ENCODE results near the gene STON2.
A peak's percentile ranks its signal among the peaks of the same experiment; 100 is the strongest.

The STON2 gene

DNA sequence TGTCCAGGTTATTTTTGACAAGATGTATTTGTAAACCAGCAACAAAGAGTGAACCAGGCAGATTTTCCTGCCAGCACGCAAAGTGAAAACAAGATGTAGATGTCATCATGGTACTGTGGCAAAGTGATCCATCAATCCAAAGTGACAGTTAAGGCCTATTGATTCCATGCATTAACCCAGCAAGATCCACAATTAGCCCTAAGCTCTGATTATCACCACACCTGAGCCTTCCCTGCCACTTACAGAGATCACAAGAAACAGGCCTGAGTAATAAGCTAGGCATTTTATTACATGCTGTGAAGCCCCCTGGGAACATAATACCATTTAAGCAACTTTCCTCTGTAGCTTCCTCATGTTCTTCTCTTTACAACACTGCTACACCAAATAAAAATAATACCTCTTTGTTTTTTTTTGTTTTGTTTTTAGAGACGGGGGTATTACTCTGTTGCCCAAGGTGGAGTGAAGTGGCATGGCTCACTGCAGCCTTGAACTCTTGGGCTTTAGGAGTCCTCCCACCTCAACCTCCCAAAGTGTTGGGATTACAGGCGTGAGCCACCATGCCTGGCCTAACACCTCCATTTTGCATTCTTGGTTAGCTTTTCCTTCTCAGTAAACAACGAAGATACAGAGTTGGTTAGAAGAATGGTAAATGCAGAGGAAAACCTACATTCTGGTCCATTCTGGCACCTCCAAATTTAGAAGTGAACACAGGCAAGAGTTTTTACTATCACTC, 85.5 kb downstream of the STON2 start:
- H3K9me3 Mint-ChIP-seq, result peaks cover 19% of the 10 kb centered on the region
- H3K27ac Mint-ChIP-seq, result no peak overlapping the region
- no peak for DNase-seq
- H3K36me3 Mint-ChIP-seq (ENCODE audit: low read depth), result peaks cover 19% of the 10 kb centered on the region
- TF ChIP-seq, protein P1, sequence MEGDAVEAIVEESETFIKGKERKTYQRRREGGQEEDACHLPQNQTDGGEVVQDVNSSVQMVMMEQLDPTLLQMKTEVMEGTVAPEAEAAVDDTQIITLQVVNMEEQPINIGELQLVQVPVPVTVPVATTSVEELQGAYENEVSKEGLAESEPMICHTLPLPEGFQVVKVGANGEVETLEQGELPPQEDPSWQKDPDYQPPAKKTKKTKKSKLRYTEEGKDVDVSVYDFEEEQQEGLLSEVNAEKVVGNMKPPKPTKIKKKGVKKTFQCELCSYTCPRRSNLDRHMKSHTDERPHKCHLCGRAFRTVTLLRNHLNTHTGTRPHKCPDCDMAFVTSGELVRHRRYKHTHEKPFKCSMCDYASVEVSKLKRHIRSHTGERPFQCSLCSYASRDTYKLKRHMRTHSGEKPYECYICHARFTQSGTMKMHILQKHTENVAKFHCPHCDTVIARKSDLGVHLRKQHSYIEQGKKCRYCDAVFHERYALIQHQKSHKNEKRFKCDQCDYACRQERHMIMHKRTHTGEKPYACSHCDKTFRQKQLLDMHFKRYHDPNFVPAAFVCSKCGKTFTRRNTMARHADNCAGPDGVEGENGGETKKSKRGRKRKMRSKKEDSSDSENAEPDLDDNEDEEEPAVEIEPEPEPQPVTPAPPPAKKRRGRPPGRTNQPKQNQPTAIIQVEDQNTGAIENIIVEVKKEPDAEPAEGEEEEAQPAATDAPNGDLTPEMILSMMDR (IDR thresholded peaks at IDR 0.05), result no peak
- no peak overlapping the region for H3K4me3 Mint-ChIP-seq
- H3K27me3 Mint-ChIP-seq (ENCODE audit: low read depth, poor library complexity), result peaks cover 13% of the 10 kb centered on the region
- peaks cover 46% of the 10 kb centered on the region for H3K4me1 Mint-ChIP-seq

DNA sequence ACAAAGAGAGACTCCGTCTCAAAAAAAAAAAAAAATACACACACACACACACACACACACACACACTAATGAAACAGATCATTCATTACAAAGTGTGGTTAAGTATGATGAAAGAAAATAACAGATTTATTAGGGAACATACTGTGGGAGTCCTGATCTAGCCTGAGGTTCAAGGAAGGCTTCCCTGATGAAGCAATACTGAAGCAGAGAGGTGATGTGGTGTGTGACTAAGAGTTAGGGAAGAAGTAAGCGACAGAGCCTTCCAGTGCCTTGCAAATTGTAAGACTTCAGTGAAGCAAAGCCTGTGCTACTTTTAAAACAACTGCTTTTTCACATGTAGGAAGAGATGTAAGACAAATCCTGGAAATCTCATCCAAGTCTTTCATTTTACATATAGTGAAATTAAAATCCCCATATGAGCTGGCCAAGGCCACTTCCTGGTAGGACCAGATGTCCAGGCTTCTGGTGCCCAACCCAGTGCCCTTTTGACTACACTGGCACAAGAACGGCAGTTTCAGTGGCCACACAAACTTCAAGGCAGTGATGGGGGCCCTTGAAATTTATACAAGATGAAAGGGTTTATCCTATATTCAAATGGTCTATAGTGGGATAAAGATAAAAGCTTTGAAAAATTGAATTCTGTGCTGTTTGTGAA, 86.2 kb downstream of the STON2 start:
- H3K27ac Mint-ChIP-seq, result no peak overlapping the region
- DNase-seq, result no peak
- H3K4me1 Mint-ChIP-seq, result peaks cover 46% of the 10 kb centered on the region
- peaks cover 19% of the 10 kb centered on the region for H3K36me3 Mint-ChIP-seq (ENCODE audit: low read depth)
- H3K9me3 Mint-ChIP-seq, result peaks cover 19% of the 10 kb centered on the region
- peaks cover 13% of the 10 kb centered on the region for H3K27me3 Mint-ChIP-seq (ENCODE audit: low read depth, poor library complexity)
- no peak overlapping the region for H3K4me3 Mint-ChIP-seq
- TF ChIP-seq, protein P1 (IDR thresholded peaks at IDR 0.05), result no peak

DNA sequence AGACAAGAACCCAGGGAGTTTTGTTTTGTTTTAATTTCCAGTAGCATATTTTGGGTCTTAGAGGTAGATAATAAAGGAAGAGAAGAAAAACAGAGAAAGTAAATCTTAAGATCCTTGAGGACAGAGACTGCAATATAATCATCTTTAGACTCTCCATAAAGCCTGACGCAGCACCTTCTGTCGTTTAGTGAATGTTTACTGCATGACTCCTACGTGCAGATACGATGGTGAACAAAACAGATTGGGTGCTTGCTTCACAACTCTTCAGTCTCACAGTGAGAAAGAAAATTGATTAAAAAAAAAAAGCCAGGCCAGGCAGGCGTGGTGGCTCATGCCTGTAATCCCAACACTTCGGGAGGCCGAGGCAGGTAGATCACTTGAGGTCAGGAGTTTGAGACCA, 86.9 kb downstream of the STON2 start:
- peaks cover 15% of the 10 kb centered on the region for H3K9me3 Mint-ChIP-seq
- H3K27me3 Mint-ChIP-seq (ENCODE audit: low read depth, poor library complexity), result peaks cover 13% of the 10 kb centered on the region
- H3K4me1 Mint-ChIP-seq, result peaks cover 46% of the 10 kb centered on the region
- TF ChIP-seq, protein P1 (IDR thresholded peaks at IDR 0.05), result no peak
- H3K36me3 Mint-ChIP-seq (ENCODE audit: low read depth), result peaks cover 15% of the 10 kb centered on the region
- H3K27ac Mint-ChIP-seq, result peak overlapping the region; percentile 24
- H3K4me3 Mint-ChIP-seq, result no peak overlapping the region
- no peak for DNase-seq

DNA sequence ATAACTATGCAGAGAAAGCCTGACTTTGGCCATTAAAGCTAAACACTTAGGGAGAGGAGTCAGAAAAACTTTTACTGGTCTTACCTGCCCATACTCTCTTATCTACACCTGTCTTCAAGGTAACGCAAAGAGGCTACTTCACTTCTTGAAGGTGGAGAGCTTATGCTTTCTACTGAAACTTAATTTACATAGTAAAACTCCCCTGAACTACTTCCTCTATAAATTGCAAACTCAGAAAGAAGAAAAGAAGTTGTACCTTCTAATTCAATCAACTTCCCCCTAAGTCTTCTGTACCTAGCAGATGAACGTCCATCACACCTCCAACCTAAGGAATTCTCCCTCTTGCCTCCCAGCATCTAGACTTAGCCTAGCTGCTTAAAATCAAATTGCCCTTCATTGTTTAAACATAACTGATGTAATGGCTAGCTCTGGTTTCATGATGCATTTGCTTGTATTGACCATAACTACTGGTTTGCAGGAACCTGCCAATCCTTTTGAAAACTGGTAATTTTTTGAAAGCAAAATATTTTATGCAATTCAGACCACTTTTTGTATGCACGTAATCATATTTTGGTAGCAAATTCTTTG, 87.7 kb downstream of the STON2 start:
- no peak for DNase-seq
- H3K9me3 Mint-ChIP-seq, result peaks cover 12% of the 10 kb centered on the region
- no peak overlapping the region for H3K4me3 Mint-ChIP-seq
- peaks cover 46% of the 10 kb centered on the region for H3K4me1 Mint-ChIP-seq
- peaks cover 13% of the 10 kb centered on the region for H3K27me3 Mint-ChIP-seq (ENCODE audit: low read depth, poor library complexity)
- no peak overlapping the region for H3K27ac Mint-ChIP-seq
- peaks cover 12% of the 10 kb centered on the region for H3K36me3 Mint-ChIP-seq (ENCODE audit: low read depth)
- TF ChIP-seq, protein P1 (IDR thresholded peaks at IDR 0.05), result no peak

DNA sequence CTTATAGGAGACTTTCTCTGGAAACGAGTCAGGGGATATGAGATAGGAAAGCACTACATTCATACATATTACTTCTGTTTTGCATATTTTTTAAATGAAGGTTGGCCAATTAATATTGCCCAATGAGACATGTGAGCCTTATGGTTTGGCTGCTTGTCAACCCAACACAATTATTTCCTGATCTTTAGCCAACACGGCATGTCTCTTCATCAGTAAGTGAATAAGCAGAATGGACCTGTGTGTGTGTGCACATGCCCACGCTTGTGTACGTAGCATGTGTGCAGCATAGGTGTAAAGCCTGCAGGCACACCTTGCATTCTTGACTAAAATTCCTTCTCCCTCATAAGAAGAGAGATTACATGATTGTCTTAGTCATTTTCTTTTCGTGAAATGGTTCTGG, 88.3 kb downstream of the STON2 start:
- no peak overlapping the region for H3K4me3 Mint-ChIP-seq
- H3K36me3 Mint-ChIP-seq (ENCODE audit: low read depth), result peaks cover 6% of the 10 kb centered on the region
- H3K4me1 Mint-ChIP-seq, result peaks cover 46% of the 10 kb centered on the region
- H3K9me3 Mint-ChIP-seq, result peaks cover 6% of the 10 kb centered on the region
- peak overlapping the region; percentile 18 for H3K27ac Mint-ChIP-seq
- DNase-seq, result no peak
- H3K27me3 Mint-ChIP-seq (ENCODE audit: low read depth, poor library complexity), result peaks cover 10% of the 10 kb centered on the region
- TF ChIP-seq, protein P1 (IDR thresholded peaks at IDR 0.05), result no peak
